ENCODE data around the gene EIF2D.

EIF2D gene

GRCh38 chr1:206588492-206588891 lies 23.8 kb downstream of the EIF2D start:
- in situ Hi-C loops (cut with MboI; ENCODE audit: low sequenced_read_pairs): no loop called here

DNA sequence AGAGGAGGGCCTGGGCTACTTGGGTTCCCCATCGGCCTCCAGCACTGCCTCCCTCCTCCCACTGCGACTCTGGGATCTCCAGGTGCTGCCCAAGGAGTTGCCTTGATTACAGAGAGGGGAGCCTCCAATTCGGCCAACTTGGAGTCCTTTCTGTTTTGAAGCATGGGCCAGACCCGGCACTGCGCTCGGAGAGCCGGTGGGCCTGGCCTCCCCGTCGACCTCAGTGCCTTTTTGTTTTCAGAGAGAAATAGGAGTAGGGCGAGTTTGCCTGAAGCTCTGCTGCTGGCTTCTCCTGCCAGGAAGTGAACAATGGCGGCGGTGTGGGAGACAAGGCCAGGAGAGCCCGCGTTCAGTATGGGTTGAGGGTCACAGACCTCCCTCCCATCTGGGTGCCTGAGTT lies 24.4 kb downstream of the EIF2D start:
- in situ Hi-C loops (cut with MboI; ENCODE audit: low sequenced_read_pairs): no loop called here

- in situ Hi-C loops (cut with MboI; ENCODE audit: low sequenced_read_pairs): no loop called here
Observed at GRCh38 chr1:206586501-206587445, 25.5 kb downstream of the EIF2D start.

DNA sequence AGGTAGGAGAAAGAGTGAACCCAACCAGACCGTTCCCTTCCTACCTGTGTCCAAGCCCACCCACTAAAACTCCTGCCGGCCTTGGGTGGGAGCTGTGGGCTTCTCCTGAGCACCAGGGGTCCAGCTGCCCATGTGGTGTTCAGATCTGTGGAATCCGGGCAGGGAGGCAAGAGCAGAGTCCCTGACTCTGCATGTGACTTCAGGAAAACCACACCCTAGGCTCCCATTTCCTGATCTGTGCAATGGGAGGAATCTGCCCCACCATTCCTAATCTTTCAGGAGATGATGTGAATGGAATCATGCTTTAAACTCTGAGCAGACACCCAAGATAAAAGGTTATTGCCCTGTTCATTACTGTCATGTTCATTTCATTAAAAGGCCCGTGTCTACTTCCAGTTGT lies 27.6 kb downstream of the EIF2D start:
- in situ Hi-C loops (cut with MboI; ENCODE audit: low sequenced_read_pairs): loop anchor here (5.0 kb wide), 1 partner anchor 97 kb away; no protein-coding TSS in a partner anchor

DNA sequence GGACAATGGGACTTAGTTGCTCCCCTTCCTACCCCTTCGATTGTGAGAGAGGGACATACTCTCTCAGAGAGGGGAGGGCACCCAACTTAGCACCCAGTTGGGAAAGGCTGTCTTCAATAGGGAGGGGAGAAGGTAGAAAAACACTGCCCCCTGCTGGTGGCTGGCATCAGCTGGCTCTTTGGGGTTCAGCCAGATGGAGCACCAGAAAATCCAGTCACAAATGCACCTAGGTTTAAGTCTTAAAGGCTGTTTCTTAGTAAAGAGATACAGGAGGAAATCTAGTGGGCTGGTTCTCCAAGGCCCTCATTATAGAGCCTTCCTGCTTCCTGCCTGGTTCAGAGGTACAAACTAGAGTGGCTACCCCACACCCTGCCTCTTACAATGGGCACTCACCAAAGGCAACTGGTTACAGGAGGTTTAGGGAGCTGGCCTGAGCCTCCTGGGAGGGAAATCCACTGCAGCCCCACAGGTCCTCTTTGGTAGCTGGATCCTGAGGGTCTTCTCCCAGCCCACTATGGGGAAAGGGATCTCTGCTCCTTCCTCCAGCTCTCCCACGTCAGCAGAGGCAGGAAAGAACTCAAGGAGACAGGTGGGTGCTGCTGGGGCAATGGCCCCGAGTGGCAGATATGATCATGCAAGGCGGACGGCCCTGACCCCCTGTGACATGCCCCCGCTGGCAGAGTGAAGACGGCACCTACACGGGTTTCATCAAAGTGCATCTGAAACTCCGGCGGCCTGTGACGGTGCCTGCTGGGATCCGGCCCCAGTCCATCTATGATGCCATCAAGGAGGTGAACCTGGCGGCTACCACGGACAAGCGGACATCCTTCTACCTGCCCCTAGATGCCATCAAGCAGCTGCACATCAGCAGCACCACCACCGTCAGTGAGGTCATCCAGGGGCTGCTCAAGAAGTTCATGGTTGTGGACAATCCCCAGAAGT lies 28.3 kb downstream of the EIF2D start:
- in situ Hi-C loops (cut with MboI; ENCODE audit: low sequenced_read_pairs): loop anchor here (5.0 kb wide), 1 partner anchor 97 kb away; no protein-coding TSS in a partner anchor

DNA sequence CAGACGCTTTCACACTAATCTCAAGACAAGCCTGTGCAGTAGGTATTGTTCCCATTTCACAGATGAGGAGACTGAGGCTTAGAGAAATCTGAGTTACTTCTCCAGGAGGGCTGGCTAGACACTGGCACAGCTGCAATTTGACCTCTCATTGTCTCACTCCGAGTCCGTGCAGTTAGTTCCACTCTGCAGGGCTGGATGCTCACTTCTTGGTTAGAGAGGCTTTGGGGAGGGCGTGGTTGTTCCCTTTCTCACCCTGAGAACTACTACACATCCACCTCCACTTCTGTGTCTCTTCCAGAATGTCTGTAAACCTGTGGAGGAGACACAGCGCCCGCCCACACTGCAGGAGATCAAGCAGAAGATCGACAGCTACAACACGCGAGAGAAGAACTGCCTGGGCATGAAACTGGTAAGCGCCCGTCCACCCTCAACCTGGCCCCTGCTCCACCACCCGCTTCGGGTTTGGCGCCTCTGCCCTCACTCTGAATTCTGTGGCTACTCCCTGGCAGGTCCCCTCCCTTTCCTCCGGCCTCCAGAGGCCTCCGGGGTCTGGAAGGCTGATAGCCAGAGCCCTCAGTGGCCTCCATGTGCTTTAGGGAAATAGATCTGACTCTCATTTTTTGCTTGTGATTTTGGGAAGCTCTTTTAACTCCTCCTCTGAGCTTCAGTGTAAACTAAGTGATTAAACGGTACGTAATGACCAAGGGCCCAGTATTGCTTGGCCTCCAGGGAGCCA lies 29.1 kb downstream of the EIF2D start:
- in situ Hi-C loops (cut with MboI; ENCODE audit: low sequenced_read_pairs): loop anchor here (5.0 kb wide), 1 partner anchor 96 kb away; no protein-coding TSS in a partner anchor

GRCh38 chr1:206582537-206582936 lies 29.7 kb downstream of the EIF2D start:
- in situ Hi-C loops (cut with MboI; ENCODE audit: low sequenced_read_pairs): loop anchor here (5.0 kb wide), 1 partner anchor 95 kb away; no protein-coding TSS in a partner anchor

DNA sequence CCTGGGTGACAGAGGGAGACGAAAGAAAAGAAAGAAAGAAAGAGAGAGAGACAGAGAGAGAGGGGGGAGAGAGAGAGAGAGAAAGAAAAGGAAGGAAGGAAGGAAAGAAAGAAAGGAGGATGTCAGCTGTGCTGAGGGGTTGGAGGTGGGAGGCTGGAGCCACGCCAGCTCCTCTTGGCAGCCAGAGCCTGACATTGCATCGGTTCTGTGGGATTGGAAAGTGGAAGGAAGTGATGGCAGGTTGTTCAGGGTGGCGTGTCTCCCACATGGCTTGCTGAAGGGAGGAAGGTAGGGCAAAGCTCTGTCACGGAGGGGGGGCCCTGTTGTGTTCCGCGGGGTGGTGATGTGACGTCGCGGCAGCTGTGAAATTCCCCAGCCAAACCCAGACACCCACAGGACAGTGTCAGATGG lies 30.7 kb downstream of the EIF2D start:
- in situ Hi-C loops (cut with MboI; ENCODE audit: low sequenced_read_pairs): loop anchor here (5.0 kb wide), 1 partner anchor 94 kb away; no protein-coding TSS in a partner anchor

DNA sequence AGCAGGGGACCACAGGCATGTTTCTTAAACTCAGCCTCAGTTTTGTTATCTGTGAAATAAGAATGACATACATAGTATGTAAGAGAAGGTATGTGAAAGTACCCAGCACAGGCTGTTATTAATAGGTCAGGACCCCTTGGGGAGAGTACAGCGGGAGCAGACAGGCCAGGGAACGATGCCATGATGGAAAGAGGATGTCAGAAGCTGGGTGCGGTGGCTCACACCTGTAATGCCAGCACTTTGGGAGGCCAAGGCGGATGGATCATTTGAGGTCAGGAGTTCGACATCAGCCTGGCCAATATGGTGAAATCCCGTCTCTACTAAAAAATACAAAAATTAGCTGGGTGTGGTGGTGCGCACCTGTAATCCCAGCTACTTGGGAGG lies 31.2 kb downstream of the EIF2D start:
- in situ Hi-C loops (cut with MboI; ENCODE audit: low sequenced_read_pairs): loop anchor here (5.0 kb wide), 1 partner anchor 94 kb away; no protein-coding TSS in a partner anchor

DNA sequence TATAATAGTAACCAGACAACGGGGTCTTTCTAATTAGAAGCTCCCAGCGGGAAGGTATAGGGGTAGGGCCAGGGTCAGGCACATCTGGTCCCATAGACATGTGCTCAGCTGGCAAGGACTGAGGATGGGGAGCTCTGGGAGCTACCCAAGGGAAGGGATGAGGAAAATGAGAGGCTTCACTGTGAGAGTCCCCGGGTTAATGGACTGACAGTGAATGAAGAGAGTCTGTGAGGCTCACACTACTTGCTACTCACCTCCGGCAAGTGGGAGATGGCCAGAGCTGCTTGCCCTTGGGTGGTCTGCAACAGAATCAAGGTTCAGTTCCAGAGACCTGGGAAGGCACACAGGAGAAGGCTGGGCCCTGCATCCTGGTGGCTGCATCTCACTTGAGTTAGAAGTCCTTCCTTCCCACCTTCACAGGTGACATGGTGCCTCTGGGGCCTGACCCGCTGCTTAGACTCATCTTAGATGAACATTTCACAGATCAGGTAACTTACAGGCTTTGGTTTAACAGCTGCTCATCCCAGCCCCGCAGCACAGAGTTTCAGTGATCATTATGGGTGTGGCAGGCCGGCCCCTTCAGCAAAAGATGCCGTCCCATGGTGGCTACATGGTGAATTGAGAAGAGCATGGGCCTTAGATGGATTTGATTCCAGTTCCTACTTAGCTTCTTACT lies 31.7 kb downstream of the EIF2D start:
- in situ Hi-C loops (cut with MboI; ENCODE audit: low sequenced_read_pairs): loop anchor here (5.0 kb wide), 1 partner anchor 93 kb away; no protein-coding TSS in a partner anchor

DNA sequence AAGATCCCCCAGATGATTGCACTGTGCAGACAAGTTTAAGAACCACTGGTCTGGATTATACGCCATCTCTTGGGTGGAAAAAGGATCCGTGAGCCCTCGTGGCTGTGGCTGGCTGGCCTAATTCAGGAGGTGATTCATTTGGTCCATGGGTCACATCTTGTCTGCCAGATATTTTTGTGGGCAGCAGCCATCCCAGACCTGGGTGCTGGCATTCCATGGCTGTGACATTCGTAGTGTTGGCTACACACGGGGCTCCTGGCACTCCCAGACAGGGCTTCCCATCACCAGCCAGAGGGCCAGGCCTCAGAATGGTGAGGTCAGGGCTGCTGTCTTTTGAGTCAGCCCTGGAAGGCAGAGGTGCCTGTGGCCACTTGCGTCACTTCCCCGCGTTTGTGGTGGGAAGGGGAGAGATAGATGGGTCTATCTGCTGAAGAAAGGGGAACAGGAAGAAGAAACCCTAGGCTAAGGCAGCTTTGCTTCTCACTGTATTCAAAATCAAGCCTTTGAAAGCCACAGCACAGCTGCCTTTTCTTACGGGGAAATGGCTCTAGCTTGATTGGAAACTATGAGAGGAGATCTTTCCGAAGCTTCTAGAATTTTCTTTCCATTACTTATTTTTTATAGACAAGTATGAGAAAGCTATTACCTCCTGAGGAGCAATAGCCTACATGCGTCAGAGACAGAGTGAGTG lies 32.4 kb downstream of the EIF2D start:
- in situ Hi-C loops (cut with MboI; ENCODE audit: low sequenced_read_pairs): loop anchor here (5.0 kb wide), 1 partner anchor 93 kb away; no protein-coding TSS in a partner anchor

- in situ Hi-C loops (cut with MboI; ENCODE audit: low sequenced_read_pairs): no loop called here
Observed at GRCh38 chr1:206578978-206579374, 33.3 kb downstream of the EIF2D start.

DNA sequence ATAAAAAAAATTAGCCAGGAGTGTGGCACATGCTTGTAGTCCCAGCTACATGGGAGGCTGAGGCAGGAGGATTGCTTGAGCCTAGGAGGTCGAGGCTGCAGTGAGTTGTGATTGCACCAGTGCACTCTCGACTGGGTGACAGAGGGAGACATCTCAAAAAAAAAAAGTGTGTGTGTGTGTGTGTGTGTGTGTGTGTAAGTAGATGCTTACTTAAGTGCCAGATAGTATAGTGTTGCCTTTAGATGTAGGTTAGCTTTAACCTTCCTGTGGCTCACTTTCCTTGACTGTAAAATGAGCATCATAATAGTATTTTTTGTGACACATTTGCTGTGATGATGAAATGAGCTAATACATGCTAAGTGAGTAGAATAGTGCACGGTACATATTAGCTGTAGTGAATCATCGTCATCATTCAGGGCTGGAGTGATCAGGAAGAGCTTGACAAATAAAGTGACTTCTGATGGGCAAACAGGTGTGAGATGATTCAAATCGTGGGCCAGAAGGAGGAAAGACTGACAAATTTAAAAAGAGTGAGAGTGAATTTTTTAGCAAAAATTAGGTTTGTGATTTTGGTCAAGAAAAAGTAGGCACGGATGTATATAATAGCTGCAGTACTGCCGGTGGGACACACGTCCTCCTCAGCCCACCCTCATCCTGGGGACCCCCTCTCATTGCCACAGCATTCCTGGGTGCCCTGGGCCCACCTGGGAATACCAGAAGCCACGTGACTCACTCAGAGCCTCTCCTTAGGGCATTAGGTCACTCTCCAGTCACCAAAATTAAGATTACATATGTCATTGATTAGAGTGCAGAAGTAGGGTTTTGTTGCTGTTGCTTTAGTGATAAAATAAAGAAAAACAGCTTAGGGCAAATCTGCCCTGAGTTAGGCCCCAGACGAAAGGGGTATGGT lies 33.9 kb downstream of the EIF2D start:
- in situ Hi-C loops (cut with MboI; ENCODE audit: low sequenced_read_pairs): no loop called here

GRCh38 chr1:206577626-206578025 lies 34.6 kb downstream of the EIF2D start:
- in situ Hi-C loops (cut with MboI; ENCODE audit: low sequenced_read_pairs): no loop called here

GRCh38 chr1:206575894-206576737 lies 36.1 kb downstream of the EIF2D start:
- in situ Hi-C loops (cut with MboI; ENCODE audit: low sequenced_read_pairs): no loop called here

- in situ Hi-C loops (cut with MboI; ENCODE audit: low sequenced_read_pairs): no loop called here
Observed at GRCh38 chr1:206575165-206575893, 36.9 kb downstream of the EIF2D start.

DNA sequence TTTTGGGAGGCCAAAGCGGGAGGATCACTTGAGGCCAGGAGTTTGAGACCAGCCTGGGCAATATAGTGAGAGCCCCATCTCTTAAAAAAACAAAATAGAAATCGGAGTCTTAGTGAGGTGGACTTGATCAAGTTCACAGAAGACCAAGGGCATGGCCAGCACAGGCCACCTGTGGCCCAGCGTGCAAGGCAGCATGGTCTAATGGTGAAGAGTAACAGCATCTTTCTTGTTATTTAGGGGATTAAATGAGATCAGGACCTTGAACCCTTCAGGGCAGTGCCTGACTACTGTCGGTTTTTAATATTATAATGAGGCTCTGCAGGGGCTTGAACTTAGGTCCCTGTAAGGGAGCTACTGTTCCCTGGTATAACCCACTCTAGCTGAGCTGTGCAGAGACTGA lies 38.5 kb downstream of the EIF2D start:
- in situ Hi-C loops (cut with MboI; ENCODE audit: low sequenced_read_pairs): no loop called here

Data from HL-60/S4 treated with retinoic acid at 250 ng/mL for 4 days and 3 days (cell line).